IMR-90 (cell line): ENCODE results near the gene TTC7B. TPM values are rescaled to one million over a fixed set of nuclear protein-coding genes. Genes with fewer than 3 reads are reported as not detected.

Source experiments
- ATAC-seq: fragments of 200-7000 bp; cut with Tn5 transposase; 2 replicates; pipeline ENCODE4 v1.9.1; 2020; ENCODE audit warnings: low read depth, mild to moderate bottlenecking, moderate library complexity
- BruUV-seq: library from RNA; stranded (reverse); fragments of 400-500 nt; replicated peaks from 2 replicates; lab custom pipeline; 2021; lab: Mats Ljungman, UMichigan
- CTCF ChIA-PET: fragments of 300-600 bp; formaldehyde crosslinking; extraction: SDS; loops from one replicate; lab custom pipeline; 2021; ENCODE audit warnings: antibody characterized with exemption; lab: Yijun Ruan, JAX
- POLR2A ChIA-PET: fragments of 300-600 bp; sonication (Branson Sonifier 250); formaldehyde crosslinking; loops from one replicate; lab custom pipeline; 2022; ENCODE audit warnings: antibody characterized with exemption; ENCODE audit not compliant: unreplicated experiment; lab: Charles Lee
- DNase-seq: peaks from one replicate; pipeline ENCODE4 v3.0.0; 2013
- H2AFZ ChIP-seq: replicated peaks from 2 replicates; pipeline ENCODE3; 2013; ENCODE audit warnings: low read length, mild to moderate bottlenecking; ENCODE audit not compliant: poor library complexity
- H2AK5ac ChIP-seq: 2 replicates; pipeline ENCODE4 v1.6.1; 2013; ENCODE audit warnings: low read depth, low read length, inconsistent platforms
- H2AK9ac ChIP-seq: replicated peaks from 2 replicates; pipeline ENCODE3; 2013; ENCODE audit warnings: mild to moderate bottlenecking, low read depth, low read length, moderate library complexity; ENCODE audit not compliant: poor library complexity
- H2BK120ac ChIP-seq: 2 replicates; pipeline ENCODE4 v1.6.1; 2013; ENCODE audit warnings: low read depth, low read length, inconsistent platforms
- H2BK15ac ChIP-seq: 3 replicates; pipeline ENCODE4 v1.6.1; 2013; ENCODE audit warnings: low read depth, low read length, inconsistent platforms
- H2BK20ac ChIP-seq: 2 replicates; pipeline ENCODE4 v1.6.1; 2013; ENCODE audit warnings: low read depth, mild to moderate bottlenecking, inconsistent platforms, low read length, moderate library complexity
- H2BK5ac ChIP-seq: 2 replicates; pipeline ENCODE4 v1.6.1; 2013; ENCODE audit warnings: mild to moderate bottlenecking, low read depth, low read length, inconsistent platforms; ENCODE audit not compliant: poor library complexity, severe bottlenecking
- H3K14ac ChIP-seq: replicated peaks from 2 replicates; pipeline ENCODE4 v1.6.1; 2013; ENCODE audit warnings: low read depth, low read length, inconsistent platforms
- H3K18ac ChIP-seq: 2 replicates; pipeline ENCODE4 v1.6.1; 2013; ENCODE audit warnings: low read depth, low read length, control low read depth
- H3K23ac ChIP-seq: 2 replicates; pipeline ENCODE4 v1.6.1; 2013; ENCODE audit warnings: low read depth, low read length, inconsistent platforms
- H3K27ac ChIP-seq: 2 replicates; pipeline ENCODE4 v1.5.1; 2013; ENCODE audit warnings: mild to moderate bottlenecking, control low read depth, low read length; ENCODE audit not compliant: insufficient read depth
- H3K27me3 ChIP-seq: 2 replicates; pipeline ENCODE4 v1.6.1; 2013; ENCODE audit warnings: low read length; ENCODE audit not compliant: control insufficient read depth, insufficient read depth
- H3K36me3 ChIP-seq: 2 replicates; pipeline ENCODE4 v1.6.1; 2013; ENCODE audit warnings: low read length, mixed read lengths; ENCODE audit not compliant: control insufficient read depth, insufficient read depth
- H3K4ac ChIP-seq: 2 replicates; pipeline ENCODE4 v1.6.1; 2013; ENCODE audit warnings: low read depth, low read length, inconsistent platforms
- H3K4me1 ChIP-seq: 2 replicates; pipeline ENCODE4 v1.6.1; 2013; ENCODE audit warnings: low read length, mixed read lengths; ENCODE audit not compliant: control insufficient read depth, insufficient read depth
- H3K4me2 ChIP-seq: 2 replicates; pipeline ENCODE4 v1.6.1; 2013; ENCODE audit warnings: low read depth, mild to moderate bottlenecking, control low read depth, low read length, moderate library complexity
- H3K4me3 ChIP-seq: 2 replicates; pipeline ENCODE4 v1.5.1; 2013; ENCODE audit warnings: low read depth, mild to moderate bottlenecking, control low read depth, low read length, moderate library complexity; ENCODE audit not compliant: insufficient read depth
- H3K56ac ChIP-seq: 2 replicates; pipeline ENCODE4 v1.6.1; 2013; ENCODE audit warnings: low read length, inconsistent platforms; ENCODE audit not compliant: insufficient read depth; ENCODE audit errors: extremely low read depth
- H3K79me1 ChIP-seq, 2 experiments: 2 replicates each; pipeline ENCODE4 v1.6.1; 2013; ENCODE audit warnings: low read length in 2 of 2, inconsistent platforms in 1 of 2, low read depth in 1 of 2
- H3K9ac ChIP-seq: 2 replicates; pipeline ENCODE4 v1.6.1; 2013; ENCODE audit warnings: low read depth, low read length, control low read depth
- H3K9me1 ChIP-seq: 2 replicates; pipeline ENCODE4 v1.6.1; 2013; ENCODE audit warnings: low read length, inconsistent platforms; ENCODE audit not compliant: insufficient read depth
- H3K9me3 ChIP-seq: 2 replicates; pipeline ENCODE4 v1.6.1; 2013; ENCODE audit warnings: low read length; ENCODE audit not compliant: control insufficient read depth, insufficient read depth
- H4K20me1 ChIP-seq: 2 replicates; pipeline ENCODE4 v1.6.1; 2013; ENCODE audit warnings: low read length, inconsistent platforms; ENCODE audit not compliant: insufficient read depth
- H4K5ac ChIP-seq: 2 replicates; pipeline ENCODE4 v1.6.1; 2013; ENCODE audit warnings: mild to moderate bottlenecking, low read depth, low read length, control low read depth
- H4K8ac ChIP-seq, 2 experiments: 2 replicates each; pipeline ENCODE4 v1.6.1; 2013; ENCODE audit warnings: low read depth in 2 of 2, low read length in 2 of 2, control low read depth in 1 of 2, inconsistent platforms in 1 of 2
- H4K91ac ChIP-seq: 2 replicates; pipeline ENCODE4 v1.6.1; 2013; ENCODE audit warnings: low read depth, low read length, inconsistent platforms; ENCODE audit not compliant: insufficient read depth
- BHLHE40 ChIP-seq: fragments of 150-350 bp; IDR thresholded peaks from 2 replicates; pipeline ENCODE4 v1.6.1; 2016; ENCODE audit warnings: mild to moderate bottlenecking, low read depth, low read length
- CHD1 ChIP-seq: IDR thresholded peaks from 2 replicates; pipeline ENCODE4 v1.6.1; 2012; ENCODE audit warnings: low read depth, low read length, improper control_type of control experiment
- CTCF ChIP-seq: conservative IDR thresholded peaks from 2 replicates; pipeline ENCODE4 v1.5.1; 2012; ENCODE audit warnings: mild to moderate bottlenecking, low read depth, low read length, improper control_type of control experiment
- ELK1 ChIP-seq: fragments of 150-350 bp; IDR thresholded peaks from 2 replicates; pipeline ENCODE4 v1.6.1; 2016; ENCODE audit warnings: low read depth, mild to moderate bottlenecking, low read length, moderate library complexity, borderline replicate concordance
- FOS ChIP-seq: fragments of 150-350 bp; IDR thresholded peaks from 2 replicates; pipeline ENCODE4 v1.6.1; 2016; ENCODE audit warnings: low read depth, low read length
- MAFK ChIP-seq: IDR thresholded peaks from 2 replicates; pipeline ENCODE4 v1.6.1; 2012; ENCODE audit warnings: low read depth, low read length, improper control_type of control experiment
- MAZ ChIP-seq: IDR thresholded peaks from 2 replicates; pipeline ENCODE4 v1.6.1; 2012; ENCODE audit warnings: low read depth, mild to moderate bottlenecking, low read length, improper control_type of control experiment, moderate library complexity, borderline replicate concordance
- MXI1 ChIP-seq: IDR thresholded peaks from 2 replicates; pipeline ENCODE4 v1.6.1; 2012; ENCODE audit warnings: low read depth, mild to moderate bottlenecking, low read length, moderate library complexity, borderline replicate concordance
- NFE2L2 ChIP-seq: fragments of 150-350 bp; IDR thresholded peaks from 2 replicates; pipeline ENCODE4 v1.6.1; 2016; ENCODE audit warnings: low read depth, mild to moderate bottlenecking, low read length
- POLR2A ChIP-seq: IDR thresholded peaks from 2 replicates; pipeline ENCODE4 v1.6.1; 2012; ENCODE audit warnings: mild to moderate bottlenecking, low read depth, low read length
- RAD21 ChIP-seq: IDR thresholded peaks from 2 replicates; pipeline ENCODE4 v1.6.1; 2012; ENCODE audit warnings: low read length, improper control_type of control experiment
- RCOR1 ChIP-seq: IDR thresholded peaks from 2 replicates; pipeline ENCODE4 v1.6.1; 2012; ENCODE audit warnings: mild to moderate bottlenecking, low read length, improper control_type of control experiment; ENCODE audit not compliant: insufficient replicate concordance
- RFX5 ChIP-seq: IDR thresholded peaks from 2 replicates; pipeline ENCODE4 v1.8.0; 2012; ENCODE audit warnings: low read depth, mild to moderate bottlenecking, low read length, moderate library complexity
- SMC3 ChIP-seq: fragments of 150-350 bp; IDR thresholded peaks from 2 replicates; pipeline ENCODE4 v1.6.1; 2016; ENCODE audit warnings: low read depth, mild to moderate bottlenecking, antibody characterized with exemption, low read length, moderate library complexity
- USF2 ChIP-seq: fragments of 150-350 bp; IDR thresholded peaks from 2 replicates; pipeline ENCODE4 v1.6.1; 2017; ENCODE audit warnings: mild to moderate bottlenecking, antibody characterized with exemption, low read length, low read depth
- WGBS, 2 experiments: methylation state at CpG; one replicate each; pipeline versions ENCODE4 v1.1.5 to v1.1.7; 2013; ENCODE audit warnings: missing lambda C conversion rate in 2 of 2; ENCODE audit not compliant: insufficient read length in 1 of 2; ENCODE audit errors: extremely low coverage in 2 of 2; 5-methylcytosine and 5-hydroxymethylcytosine counted together
- dilution Hi-C: fragments of 300-500 bp; cut with HindIII; formaldehyde crosslinking; loops from one replicate; pipeline ENCODE4 v1.14.3; 2018; ENCODE audit warnings: low sequenced_read_pairs; ENCODE audit not compliant: unreplicated experiment
- in situ Hi-C: fragments of 300-500 bp; cut with MboI; formaldehyde crosslinking; loops from 3 replicates; pipeline ENCODE4 v1.14.3; 2019; ENCODE audit warnings: low sequenced_read_pairs, inconsistent platforms, mixed read lengths
- intact Hi-C: fragments of 100-400 bp; cut with micrococcal nuclease; formaldehyde crosslinking; loops from 2 replicates; pipeline ENCODE4 v1.10.0; 2022
- polyA plus RNA-seq, 3 experiments: library from polyadenylated mRNA; depleted of rRNA; stranded (reverse); fragments of >200 nt; gene quantifications; 2 replicates each; pipeline ENCODE4 v1.2.3, GENCODE V29; 2012; ENCODE audit warnings: low replicate concordance in 1 of 3
- total RNA-seq: library from RNA; depleted of rRNA; stranded (reverse); fragments of >200 nt; gene quantifications from 2 replicates; pipeline ENCODE4 v1.2.3, GENCODE V29; 2012

TTC7B gene
- total and polyA plus RNA-seq, 2 of the 4 experiments (the other 2 are of a cell fraction) = 18.1 to 35.3 TPM

- no peaks in the 10 kb centered on the region for H3K79me1 ChIP-seq
- no peaks in the 10 kb centered on the region for H3K9me3 ChIP-seq
- dilution Hi-C loops (no loop called here), intact Hi-C loops (no loop called here), in situ Hi-C loops (no loop called here)
- no peak overlapping the region for H2BK120ac ChIP-seq
- no peak overlapping the region for H3K9ac ChIP-seq
- H3K56ac ChIP-seq = no peak overlapping the region
- H4K91ac ChIP-seq = no peak overlapping the region
- H3K4me2 ChIP-seq = no peak overlapping the region
- H3K36me3 ChIP-seq = peaks cover 2% of the 10 kb centered on the region; the same call in 1 of the 2 replicates
- ATAC-seq = no peak
- DNase-seq = no peak
- no peak overlapping the region for H2BK20ac ChIP-seq
- H3K4ac ChIP-seq = no peak overlapping the region
- H2BK5ac ChIP-seq = no peak overlapping the region
- H3K27ac ChIP-seq = no peak overlapping the region
- no peak overlapping the region for H4K8ac ChIP-seq
- no peak overlapping the region for H3K14ac ChIP-seq
- WGBS, 2 experiments = no CpG with 5 or more reads among the region's 8 CpGs
- H3K18ac ChIP-seq = no peak overlapping the region
- no peak overlapping the region for H4K5ac ChIP-seq
- CTCF ChIA-PET = interaction anchor here (0.6 kb wide), 1 partner anchor 102 kb away, joined by 5 read pairs; no protein-coding TSS in a partner anchor
- TF ChIP-seq NFE2L2 (no peak), MAZ (no peak), CTCF (no peak), MAFK (no peak), BHLHE40 (no peak), CHD1 (no peak), POLR2A (no peak), RCOR1 (no peak), SMC3 (no peak), MXI1 (no peak), RAD21 (no peak), ELK1 (no peak), RFX5 (no peak), FOS (no peak), USF2 (no peak)
- no peaks in the 10 kb centered on the region for H4K20me1 ChIP-seq
- no TSS peak for BruUV-seq
- no peaks in the 10 kb centered on the region for H3K27me3 ChIP-seq
- peaks cover 5% of the 10 kb centered on the region; the same call in 1 of the 2 replicates for H3K9me1 ChIP-seq
- no peak overlapping the region for H2AFZ ChIP-seq
- no peak overlapping the region for H2BK15ac ChIP-seq
- H3K4me1 ChIP-seq = peaks cover 4% of the 10 kb centered on the region; the same call in 1 of the 2 replicates
- H3K23ac ChIP-seq = no peak overlapping the region
- no peak overlapping the region for H2AK5ac ChIP-seq
- H3K4me3 ChIP-seq = no peak overlapping the region
- POLR2A ChIA-PET = no interaction called here
- no peak overlapping the region for H2AK9ac ChIP-seq
Observed at GRCh38 chr14:90596733-90597132, 219.5 kb downstream of the TTC7B start.
